Femur (tissue), 1 donor: ENCODE data around the gene OXTR.

Experiments used
- DNase-seq: peaks from one replicate; pipeline ENCODE4 v3.0.0-alpha.2; 2017

OXTR gene

GRCh38 chr3:8709801-8710507 lies 59.5 kb downstream of the OXTR start:
- DNase-seq: no peak

GRCh38 chr3:8709287-8709686 lies 60.1 kb downstream of the OXTR start:
- DNase-seq: no peak

- no peak for DNase-seq
These were observed 63.8 kb downstream of the OXTR start for GRCh38 chr3:8705575-8705974.

- DNase-seq: no peak
These were observed 66.9 kb downstream of the OXTR start for GRCh38 chr3:8702560-8702959.
